HG02938 (cell line): Measurements from ENCODE around the gene PHC2.

ENCODE experiments used
- ATAC-seq: cut with Tn5 transposase; IDR thresholded peaks from one replicate; pipeline ENCODE4 v1.9.1; 2021; ENCODE audit warnings: mild to moderate bottlenecking, moderate library complexity; ENCODE audit not compliant: unreplicated experiment

Gene PHC2

DNA sequence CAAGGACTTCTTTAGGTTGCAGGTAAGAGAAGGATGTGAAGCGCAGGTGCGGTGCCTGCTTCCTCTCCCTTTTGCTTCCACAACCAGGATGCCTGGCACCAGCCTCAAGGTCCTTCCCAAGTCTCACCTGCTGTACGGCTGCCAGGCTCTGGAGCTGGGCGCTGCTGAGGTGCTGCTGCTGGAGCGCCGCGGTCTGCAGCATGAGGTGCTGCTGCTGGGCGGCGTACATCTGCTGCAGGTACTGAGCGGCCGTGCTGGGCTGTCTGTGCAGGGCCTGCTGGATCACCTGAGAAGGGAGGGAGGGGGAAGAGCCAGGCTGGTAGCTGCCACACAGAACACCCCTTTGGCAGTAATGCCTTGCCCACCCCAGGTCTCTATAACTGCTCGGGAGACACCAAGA, 58.7 kb downstream of the PHC2 start:
- ATAC-seq: no peak

DNA sequence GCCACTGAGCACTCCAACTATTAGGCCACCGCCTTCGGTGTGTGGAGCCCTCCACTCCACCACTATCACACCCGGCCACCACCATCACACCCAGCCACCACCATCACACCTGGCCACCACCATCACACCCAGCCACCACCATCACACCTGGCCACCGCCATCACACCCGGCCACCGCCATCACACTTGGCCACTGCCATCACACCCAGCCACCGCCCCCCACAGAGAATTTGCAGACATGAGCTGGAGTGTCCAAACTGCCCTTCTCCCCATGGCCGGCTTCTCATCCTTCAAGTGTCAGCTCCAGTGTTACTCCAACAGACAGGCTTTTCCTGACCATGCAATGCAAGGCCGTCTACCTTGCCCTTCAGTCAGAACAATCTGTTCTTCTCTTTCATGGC, 59.6 kb downstream of the PHC2 start:
- ATAC-seq: no peak

DNA sequence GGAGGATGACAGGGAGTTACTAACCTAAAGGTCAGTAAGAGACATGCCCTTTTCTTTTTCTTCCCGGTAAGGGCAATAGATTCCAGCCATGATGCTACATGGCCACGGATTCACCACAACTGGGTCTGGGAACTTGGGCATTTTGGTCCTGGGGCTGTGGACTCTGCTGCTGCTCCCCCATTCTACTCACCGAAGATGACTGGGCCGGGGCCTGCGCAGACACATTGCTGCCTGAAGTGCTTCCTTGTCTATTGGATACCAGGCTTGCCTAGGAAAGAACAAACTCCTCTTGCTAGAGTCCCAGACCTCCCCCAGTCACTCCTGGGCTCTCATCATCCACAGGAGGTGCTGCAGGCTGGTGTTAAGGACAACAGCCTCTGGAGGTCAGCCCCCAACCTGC, 60.1 kb downstream of the PHC2 start:
- no peak for ATAC-seq

GRCh38 chr1:33370301-33370700, 60.6 kb downstream of the PHC2 start:
- ATAC-seq: no peak

- ATAC-seq: no peak
Measured at GRCh38 chr1:33369764-33370163, 61.1 kb downstream of the PHC2 start.

GRCh38 chr1:33369081-33369480, 61.8 kb downstream of the PHC2 start:
- no peak for ATAC-seq

DNA sequence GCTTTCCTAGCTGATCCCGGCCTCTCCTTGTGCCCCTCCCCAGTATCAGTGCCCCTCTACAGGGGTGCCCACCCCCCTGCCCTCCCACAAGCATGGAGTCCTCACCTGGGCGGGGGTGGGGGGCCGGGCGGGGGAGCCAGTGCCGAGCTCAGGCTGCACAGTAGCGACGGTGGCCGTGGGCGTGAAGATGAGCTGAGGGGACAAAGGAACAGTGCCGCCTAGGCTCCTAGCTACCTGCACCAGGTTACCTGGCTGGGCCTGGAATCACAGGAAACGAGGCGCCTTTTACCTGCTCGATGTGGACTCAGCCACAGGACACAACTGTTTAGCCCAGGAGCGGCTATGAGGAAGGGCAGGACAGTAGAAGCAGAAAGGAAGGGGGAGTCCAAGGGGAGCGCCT, 62.5 kb downstream of the PHC2 start:
- ATAC-seq: no peak

DNA sequence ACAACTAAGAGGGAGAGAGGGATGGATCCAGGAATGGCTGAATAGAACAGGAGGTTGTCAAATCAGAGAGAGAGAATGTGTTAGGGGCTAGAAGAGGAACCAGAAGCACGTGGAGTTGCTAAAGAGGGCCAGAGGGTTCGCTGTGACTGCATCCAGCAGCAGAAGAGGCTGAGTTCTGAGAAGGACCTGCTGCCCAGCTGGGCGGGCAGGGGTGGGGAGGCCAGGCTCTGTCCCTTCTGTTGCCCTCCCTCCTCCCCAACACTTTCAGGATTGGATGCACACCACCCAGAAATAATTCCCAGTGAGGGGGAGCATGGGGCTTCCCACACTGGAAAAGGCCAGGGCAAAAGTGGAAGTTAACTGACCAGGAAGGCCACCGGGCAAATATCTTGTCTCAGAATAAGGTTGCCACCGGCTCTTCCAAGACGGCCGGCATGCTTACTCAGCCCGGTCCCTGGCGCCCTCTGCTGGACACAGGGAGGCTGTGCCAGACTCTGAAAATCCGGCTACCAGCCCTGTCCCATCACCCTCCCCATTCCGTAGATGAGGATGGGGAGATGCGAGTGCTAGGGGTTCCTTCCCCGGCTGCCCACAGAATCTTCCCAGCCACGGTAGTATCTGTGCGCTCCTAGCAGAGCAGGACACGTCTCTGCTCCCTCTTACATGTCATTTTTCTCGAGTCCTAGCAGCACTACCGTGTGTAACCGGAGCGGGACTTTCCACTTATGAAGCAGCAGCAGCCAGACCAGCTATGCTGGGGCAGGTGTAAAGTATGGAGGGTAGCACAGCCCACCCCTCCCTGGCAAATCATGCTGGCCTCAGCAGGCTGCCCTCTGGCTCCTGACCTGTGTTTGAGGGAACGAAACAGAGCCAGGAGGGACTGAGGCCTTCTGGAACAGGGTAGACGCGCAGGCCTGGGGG, 63.1 kb downstream of the PHC2 start:
- ATAC-seq: no peak

DNA sequence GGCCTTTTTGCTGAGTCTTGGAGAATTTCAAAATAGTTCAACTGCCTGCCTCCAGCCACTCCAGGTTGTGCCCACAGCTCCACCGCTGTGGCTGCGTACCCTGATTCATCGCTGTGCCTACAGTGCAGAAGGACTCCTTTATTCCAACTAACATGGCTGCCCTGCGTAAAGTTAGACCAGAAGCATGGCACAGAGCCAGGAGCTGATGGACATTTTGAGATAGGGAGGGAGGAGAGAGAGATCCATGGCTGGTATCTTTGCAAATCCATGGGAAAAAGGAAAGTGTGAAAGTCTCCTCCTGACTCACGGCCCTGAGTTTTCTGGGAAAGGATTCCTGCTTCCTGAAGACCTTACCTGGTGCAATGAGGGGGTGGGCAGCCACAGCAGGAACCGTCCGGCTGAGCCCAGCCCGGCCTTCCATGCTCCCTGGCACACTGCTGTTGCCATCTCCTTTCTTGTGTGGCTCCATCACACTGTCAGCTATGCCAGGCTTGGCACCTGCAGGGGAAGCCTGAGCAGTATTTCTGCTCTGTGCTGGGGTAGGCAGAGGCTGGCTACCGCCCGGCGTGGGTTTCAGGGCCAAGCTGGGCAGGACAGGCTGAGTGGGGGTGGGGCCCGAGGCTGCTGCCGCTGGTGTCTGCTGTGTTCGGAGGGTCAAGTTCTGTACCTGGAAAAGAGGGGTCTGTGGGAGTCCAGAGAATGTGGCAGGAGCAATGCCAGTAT, 64.0 kb downstream of the PHC2 start:
- ATAC-seq: no peak

DNA sequence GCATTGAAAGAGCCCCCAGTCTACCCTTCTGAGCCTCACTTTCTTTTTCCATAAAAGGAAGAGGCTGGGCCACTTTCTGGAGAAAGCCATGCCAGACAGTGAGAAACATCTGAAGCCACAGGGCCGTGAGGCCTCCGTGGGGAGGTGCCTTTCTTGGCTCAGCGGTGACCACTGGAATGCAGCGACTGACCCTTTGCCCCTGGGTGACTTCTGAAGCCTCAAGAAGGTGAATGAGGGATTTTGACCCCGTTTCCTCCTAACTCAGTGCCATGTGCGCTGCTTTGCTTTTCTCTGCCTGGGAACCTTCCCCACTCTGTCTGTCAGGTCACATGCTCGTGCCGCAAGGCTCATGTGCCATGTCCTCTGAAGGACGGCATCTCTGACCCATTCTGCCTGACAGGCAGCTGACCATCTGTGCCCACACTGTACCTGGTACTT, 65.3 kb downstream of the PHC2 start:
- ATAC-seq: no peak

DNA sequence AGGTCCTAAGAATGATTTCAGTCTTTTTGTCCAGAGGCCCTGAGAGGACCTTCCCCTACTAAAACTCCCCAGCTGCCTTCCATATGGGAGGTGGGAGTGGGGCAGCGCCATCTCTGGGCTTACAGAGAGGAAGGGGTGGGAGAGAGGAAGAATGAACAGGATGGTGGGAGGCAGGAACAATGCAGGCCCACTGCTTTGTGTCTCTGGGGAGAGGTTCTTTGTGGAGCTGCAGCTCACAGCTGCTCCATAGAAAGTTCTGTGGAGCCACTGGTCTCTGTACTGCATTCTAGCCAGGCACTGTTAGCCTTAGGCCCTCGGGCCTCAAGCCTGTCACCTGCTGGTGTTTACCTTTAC, 66.4 kb downstream of the PHC2 start:
- ATAC-seq: no peak

DNA sequence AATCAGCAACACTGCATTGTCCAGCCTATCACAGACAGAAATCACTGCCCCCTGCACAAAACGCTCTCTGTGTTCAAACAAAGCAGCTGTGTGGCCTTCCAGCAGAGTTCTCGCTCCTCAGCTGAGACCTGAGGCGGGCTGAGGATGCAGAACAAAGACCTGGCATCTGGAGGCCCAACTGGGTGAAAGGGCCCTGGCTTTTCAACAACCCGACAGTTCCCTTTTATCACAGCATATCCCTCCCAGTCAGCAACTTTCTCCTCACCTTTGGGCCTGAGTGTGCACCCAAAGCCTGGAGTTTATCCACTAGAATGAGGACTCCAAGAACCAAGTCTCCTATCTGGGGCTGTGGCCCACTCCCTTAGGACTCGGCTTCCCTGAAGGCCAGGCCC, 67.4 kb downstream of the PHC2 start:
- no peak for ATAC-seq

- no peak for ATAC-seq
Measured at GRCh38 chr1:33363021-33363420, 67.9 kb downstream of the PHC2 start.

- no peak for ATAC-seq
Measured at GRCh38 chr1:33361532-33362235, 69.2 kb downstream of the PHC2 start.

- no peak for ATAC-seq
Measured at GRCh38 chr1:33360367-33360766, 70.5 kb downstream of the PHC2 start.

- no peak for ATAC-seq
Measured at GRCh38 chr1:33359931-33360330, 71.0 kb downstream of the PHC2 start.

GRCh38 chr1:33358795-33359503, 71.9 kb downstream of the PHC2 start:
- ATAC-seq: no peak

DNA sequence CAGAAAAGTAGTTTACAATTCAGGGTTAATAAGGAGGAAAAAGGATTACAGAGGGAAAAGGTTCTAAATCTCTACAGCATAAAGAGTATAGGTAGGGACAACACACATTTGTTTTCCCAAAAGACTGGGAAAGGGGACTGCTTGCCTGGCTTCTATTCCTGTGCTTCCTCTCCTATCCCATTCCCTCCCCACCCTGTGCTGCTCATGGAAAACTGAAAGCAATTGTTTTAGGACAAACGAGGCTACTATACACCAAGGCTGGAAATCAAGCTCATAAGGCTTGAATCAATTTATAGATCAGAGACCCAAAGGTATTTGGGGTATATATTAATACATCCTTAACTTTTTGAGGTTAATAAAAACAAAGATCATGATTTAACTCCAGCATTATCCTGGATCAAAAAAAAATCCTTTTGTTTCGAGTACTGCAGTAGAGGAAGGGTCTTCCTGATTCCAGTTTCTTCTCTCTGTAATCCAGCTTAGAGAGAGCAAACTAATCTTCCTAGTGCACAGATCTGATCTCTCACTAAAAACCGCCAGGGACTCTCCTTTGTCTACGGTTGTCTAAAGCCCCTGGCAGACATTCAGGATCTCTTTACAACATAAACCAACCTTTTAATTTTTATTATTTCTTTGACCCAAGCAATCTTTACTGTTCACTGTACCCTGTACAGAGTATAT, 72.6 kb downstream of the PHC2 start:
- no peak for ATAC-seq

- ATAC-seq: no peak
Measured at GRCh38 chr1:33357099-33357498, 73.8 kb downstream of the PHC2 start.

- no peak for ATAC-seq
Measured at GRCh38 chr1:33354707-33355316, 76.1 kb downstream of the PHC2 start.
